RPMI7951 (cell line): ENCODE data around the gene NUDT22. TPM values are rescaled to one million over a fixed set of nuclear protein-coding genes. Genes with fewer than 3 reads are reported as not detected.

Experiments
- DNase-seq: peaks from one replicate; pipeline ENCODE4 v3.0.0-alpha.2; 2012; ENCODE audit warnings: low read depth
- total RNA-seq: library from RNA; depleted of rRNA; stranded (reverse); fragments of >200 nt; shearing (Covaris generic); gene quantifications from 2 replicates; pipeline ENCODE4 v1.2.3, GENCODE V29; 2014

NUDT22 gene
- total RNA-seq, 1 experiment from 2014 or later: 59.7 TPM

- DNase-seq: peak; percentile 29
Measured at GRCh38 chr11:64206457-64207255, 19.4 kb upstream of the NUDT22 start, which contains the start of gene FERMT3. FERMT3 (plus strand) TSS chr11:64206721; CDS start chr11:64207365, 644 bp downstream.

- DNase-seq: peak; percentile 96
Measured at GRCh38 chr11:64207256-64208085, 18.6 kb upstream of the NUDT22 start.

- DNase-seq: no peak
Measured at GRCh38 chr11:64208086-64208795, 17.8 kb upstream of the NUDT22 start.

GRCh38 chr11:64208796-64209562, 17.1 kb upstream of the NUDT22 start:
- DNase-seq: no peak

- no peak for DNase-seq
Measured at GRCh38 chr11:64209563-64209843, 16.6 kb upstream of the NUDT22 start.

GRCh38 chr11:64210301-64211020, 15.6 kb upstream of the NUDT22 start:
- DNase-seq: no peak

- DNase-seq: no peak
Measured at GRCh38 chr11:64211181-64211872, 14.7 kb upstream of the NUDT22 start.

- DNase-seq: no peak
Measured at GRCh38 chr11:64216879-64217278, 9.2 kb upstream of the NUDT22 start.

GRCh38 chr11:64218628-64219353, 7.3 kb upstream of the NUDT22 start:
- DNase-seq: no peak

- no peak for DNase-seq
Measured at GRCh38 chr11:64219354-64219684, 6.8 kb upstream of the NUDT22 start.

GRCh38 chr11:64219755-64220154, 6.3 kb upstream of the NUDT22 start:
- DNase-seq: no peak

GRCh38 chr11:64220271-64220670, 5.8 kb upstream of the NUDT22 start:
- DNase-seq: no peak

GRCh38 chr11:64220798-64221197, 5.3 kb upstream of the NUDT22 start:
- DNase-seq: no peak

- no peak for DNase-seq
Measured at GRCh38 chr11:64222651-64223000, 3.4 kb upstream of the NUDT22 start.

GRCh38 chr11:64223001-64223651, 2.9 kb upstream of the NUDT22 start:
- no peak for DNase-seq

GRCh38 chr11:64224151-64224890, 1.8 kb upstream of the NUDT22 start:
- peak; percentile 74 for DNase-seq

GRCh38 chr11:64224891-64225607, 1.0 kb upstream of the NUDT22 start:
- peak; percentile 32 for DNase-seq

GRCh38 chr11:64226507-64227051, 505 bp downstream of the NUDT22 start:
- DNase-seq: peak; percentile 50
